HG02610 (cell line): Measurements from ENCODE around the gene TJP1.
"Not testable (repeated sequence)": the region's sequence is repeated elsewhere in the genome, so short reads cannot be mapped to it uniquely, and the experiment has no call there.

Source experiments
- ATAC-seq: cut with Tn5 transposase; IDR thresholded peaks from one replicate; pipeline ENCODE4 v1.9.1; 2021; ENCODE audit warnings: mild to moderate bottlenecking, moderate library complexity; ENCODE audit not compliant: unreplicated experiment

Gene TJP1

DNA sequence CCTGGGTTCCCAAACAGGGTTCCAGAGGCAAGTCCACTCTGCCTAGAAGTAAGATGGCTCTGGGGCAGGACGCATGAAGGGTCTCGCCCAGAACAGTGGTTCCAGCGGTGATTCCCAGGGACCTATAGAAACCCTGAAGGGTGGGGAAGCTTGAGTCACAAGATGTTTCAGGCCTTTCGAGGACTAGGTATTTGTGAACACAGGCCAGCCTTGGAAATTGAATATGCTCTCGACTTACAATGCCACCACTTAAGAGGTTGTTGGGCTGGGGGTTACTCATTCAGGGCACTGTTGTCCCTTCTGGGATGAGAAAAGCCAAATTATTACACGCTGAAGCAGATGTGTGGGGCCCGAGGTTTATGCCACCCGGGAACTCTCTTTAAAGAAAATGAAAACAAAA lies 152.0 kb downstream of the TJP1 start:
- no peak for ATAC-seq

DNA sequence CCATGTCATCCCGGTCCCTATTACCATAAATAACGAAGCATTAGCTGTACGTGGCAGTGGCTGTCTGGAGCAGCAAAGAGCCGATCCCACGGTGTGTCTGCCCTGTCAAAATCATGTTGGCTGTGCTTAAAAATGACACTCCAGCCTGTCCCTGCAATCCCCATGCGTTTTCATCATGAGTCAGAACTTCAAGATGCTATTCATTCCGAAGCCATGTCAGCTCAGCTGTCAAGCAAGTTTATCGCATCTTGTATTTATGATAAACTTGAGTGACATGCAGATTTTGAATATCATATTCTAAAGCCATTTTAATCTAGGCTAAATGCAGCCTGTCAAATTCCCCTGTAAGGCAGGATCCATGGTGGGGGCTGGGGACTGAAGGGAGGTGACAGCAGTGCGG lies 152.4 kb downstream of the TJP1 start:
- ATAC-seq = no peak

DNA sequence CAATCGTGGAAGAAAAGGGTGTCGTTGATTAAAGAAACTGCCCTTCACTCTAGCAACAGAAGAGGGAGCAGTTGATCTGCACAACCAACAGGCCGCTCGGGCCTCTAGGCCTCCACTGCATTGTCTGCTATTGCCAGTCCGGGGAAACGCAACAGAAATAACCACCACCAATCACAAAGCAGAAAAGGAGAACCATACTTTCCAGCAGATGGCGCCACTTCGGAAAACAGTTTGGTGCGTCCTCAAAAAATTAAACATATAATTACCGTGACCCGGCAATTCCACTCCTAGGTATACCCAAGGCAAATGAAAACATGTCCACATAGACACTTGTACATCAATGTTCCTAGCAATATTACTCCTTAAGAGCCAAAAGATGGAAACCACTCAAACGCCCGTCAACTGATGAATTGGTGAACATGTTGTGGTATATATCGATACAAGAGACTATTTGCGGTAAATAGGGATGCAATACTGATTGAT lies 154.1 kb downstream of the TJP1 start:
- ATAC-seq = no peak

DNA sequence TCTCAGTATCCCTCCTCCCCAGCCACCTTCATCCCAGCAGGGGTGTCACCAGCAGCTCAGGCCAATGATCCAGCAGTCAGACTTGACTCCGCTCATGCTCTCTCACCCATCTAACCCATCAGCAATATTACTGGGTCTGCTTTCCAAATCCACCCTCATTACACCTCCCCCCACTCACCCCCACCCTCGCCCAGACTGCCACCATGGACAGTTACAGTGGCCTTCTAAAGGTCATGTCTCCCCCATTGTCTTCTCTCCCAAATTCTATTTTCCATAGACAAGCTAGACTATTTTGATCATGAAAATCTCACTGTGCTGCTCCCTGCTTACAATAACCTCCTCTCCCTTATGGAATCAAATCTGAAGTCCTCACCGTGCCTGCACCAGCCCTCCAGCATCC lies 156.0 kb downstream of the TJP1 start:
- no peak for ATAC-seq

DNA sequence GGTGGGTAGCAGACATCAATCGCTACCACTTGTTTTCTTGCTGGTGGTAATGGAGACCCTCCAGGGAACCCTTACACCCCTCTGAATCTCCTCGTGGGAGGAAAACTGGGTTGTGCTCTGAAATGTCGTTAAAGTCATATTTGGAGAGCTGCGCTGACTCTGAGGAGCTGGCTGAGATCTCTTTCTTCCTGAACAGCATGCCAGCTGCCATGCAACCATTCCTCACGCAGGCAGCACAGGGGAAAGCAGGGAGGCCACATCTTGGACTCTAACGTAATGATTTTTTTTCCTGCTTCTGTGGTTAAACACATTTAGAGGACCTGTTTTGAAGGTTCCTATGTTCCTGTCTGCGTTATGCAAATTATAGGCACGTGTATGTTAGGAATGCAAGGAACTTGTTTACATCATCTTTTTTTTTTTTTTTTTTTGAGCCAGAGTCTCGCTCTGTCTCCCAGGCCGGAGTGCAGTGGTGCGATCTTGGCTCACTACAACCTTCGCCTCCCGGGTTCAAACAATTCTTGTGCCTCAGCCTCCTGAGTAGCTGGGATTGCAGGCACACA lies 156.7 kb downstream of the TJP1 start:
- ATAC-seq = no peak

- no peak for ATAC-seq
Measured at GRCh38 chr15:29664406-29664805, 157.9 kb downstream of the TJP1 start.

DNA sequence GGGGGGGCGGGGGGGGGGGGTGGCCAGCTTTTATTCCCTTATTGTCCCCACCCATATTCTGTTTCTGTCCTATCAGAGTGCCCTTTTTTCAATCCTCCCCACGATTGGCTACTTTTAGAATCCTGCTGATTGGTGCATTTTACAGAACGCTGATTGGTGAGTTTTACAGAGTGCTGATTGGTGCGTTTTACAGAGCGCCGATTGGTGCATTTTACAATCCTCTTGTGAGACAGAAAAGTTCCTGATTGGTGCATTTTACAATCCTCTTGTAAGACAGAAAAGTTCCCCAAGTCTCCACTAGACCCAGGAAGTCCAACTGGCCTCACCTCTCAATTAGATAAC lies 164.8 kb downstream of the TJP1 start:
- not testable (repeated sequence) for ATAC-seq

DNA sequence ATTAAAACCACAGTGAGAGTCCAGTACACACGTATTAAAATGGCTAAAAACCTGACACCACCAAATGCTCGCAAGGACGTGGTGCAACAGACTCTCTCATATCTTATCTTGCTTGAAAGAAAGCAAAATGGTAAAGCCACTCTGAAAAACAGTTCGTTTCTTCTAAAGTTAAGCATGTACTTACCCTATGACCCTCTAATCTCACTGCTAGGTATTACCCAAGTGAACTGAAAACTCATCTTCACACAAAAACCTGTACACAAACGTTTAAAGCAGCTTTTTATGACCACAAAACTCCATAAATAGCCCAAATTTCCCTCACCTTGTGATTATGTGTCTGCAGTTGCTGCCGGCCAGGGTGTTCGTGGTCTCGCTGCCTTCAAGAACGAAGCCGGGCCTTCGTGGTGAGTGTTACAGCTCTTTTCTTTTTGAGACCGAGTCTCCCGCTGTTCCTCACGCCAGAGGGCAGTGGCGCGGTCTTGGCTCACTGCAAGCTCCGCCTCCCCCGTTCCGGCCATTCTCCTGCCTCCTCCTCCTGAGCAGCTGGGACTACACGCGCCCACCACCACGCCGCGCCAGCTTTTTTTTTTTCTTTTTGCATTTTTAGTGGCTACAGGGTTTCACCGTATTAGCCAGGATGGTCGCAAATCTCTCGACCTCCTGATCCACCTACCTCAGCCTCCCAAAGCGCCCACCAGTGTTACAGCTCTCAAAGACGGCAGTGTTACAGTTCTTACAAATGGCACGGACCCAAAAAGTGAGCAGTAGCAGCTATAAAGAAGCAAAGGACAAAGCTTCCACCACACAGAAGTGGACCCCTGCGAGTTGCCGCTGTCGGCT lies 165.4 kb downstream of the TJP1 start:
- no peak for ATAC-seq

DNA sequence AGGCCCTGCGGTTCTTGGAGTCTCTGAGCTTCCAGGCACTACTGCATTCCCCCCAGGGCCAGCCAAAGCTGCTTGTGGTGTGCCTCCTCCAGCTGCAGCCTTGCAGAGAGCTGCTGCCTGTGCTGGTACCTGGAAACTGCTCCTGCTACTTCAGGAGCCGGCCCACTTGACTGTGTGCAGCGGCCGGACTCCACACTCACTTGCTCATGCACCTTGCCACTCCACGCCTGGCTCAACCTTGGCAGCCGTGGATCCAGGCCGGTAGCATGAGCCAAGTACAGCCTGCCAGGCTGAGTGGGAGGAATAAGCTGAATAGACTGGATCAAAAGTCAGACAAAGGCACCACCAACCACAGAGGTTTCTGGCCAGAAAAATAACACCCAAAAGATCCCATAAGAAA lies 169.7 kb downstream of the TJP1 start:
- ATAC-seq = no peak

DNA sequence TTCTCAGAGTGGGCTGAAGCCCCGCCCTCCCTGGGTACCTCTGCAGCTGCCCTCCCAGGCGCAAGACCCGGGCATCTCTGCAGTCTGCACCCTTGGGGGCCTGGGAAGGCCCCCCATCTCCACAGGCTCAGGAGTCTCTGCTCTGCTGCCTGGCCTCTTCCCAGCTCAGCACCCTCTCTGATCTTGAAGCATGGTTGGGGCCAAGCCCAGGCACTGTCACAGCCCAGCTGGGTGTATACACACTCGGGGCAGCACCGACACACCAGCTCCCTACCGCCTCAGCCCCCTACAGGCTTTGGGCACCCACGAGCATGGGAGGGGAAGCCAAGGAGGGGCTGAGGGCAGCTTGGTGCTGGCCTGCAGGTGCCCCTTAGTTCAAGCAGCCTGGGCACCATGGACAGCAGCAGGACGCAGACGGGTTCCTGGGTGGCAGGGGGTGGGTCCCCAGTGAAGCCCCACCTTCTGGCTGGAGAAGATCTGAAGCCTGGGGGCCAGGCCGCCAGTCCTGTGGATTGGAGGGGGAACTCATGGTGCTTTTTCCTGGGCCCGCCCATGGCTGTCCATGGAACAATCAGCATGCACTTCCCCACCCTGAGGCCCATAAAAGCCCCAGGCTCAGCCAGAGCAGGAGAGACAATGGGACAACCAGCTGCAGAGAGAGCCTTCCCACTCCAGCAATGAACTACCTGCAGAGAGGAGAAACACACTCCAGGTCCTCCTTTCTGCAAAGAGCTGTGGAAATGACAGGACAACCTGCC lies 170.6 kb downstream of the TJP1 start:
- no peak for ATAC-seq
